GM13977 (cell line): ENCODE results near the gene LTBP3.
A peak's percentile ranks its signal among the peaks of the same experiment; 100 is the strongest.

ENCODE experiments used
- DNase-seq: peaks from one replicate; pipeline ENCODE4 v3.0.0; 2012; ENCODE audit warnings: low spot score
- CTCF ChIP-seq: IDR thresholded peaks from 2 replicates; pipeline ENCODE4 v1.5.1; 2012; ENCODE audit warnings: mild to moderate bottlenecking, control low read depth; ENCODE audit not compliant: insufficient read depth; ENCODE audit errors: extremely low read depth, missing control alignments
- in situ Hi-C: fragments of 300-500 bp; cut with MboI; formaldehyde crosslinking; loops from one replicate; pipeline ENCODE4 v1.12.0; 2022; ENCODE audit warnings: low sequenced_read_pairs, low pct_unique_long_range_greater_than_20kb, mixed read lengths, inconsistent platforms; ENCODE audit not compliant: unreplicated experiment

LTBP3 gene

GRCh38 chr11:65500387-65501185 is 57.6 kb downstream of the LTBP3 start:
- in situ Hi-C loops: loop anchor here (5.0 kb wide), 1 partner anchor 68 kb away; no protein-coding TSS in a partner anchor
- DNase-seq: no peak
- no peak for TF ChIP-seq CTCF

GRCh38 chr11:65499713-65500386 is 58.3 kb downstream of the LTBP3 start:
- in situ Hi-C loops: loop anchor here (5.0 kb wide), 1 partner anchor 68 kb away; no protein-coding TSS in a partner anchor
- no peak for DNase-seq
- no peak for TF ChIP-seq CTCF

DNA sequence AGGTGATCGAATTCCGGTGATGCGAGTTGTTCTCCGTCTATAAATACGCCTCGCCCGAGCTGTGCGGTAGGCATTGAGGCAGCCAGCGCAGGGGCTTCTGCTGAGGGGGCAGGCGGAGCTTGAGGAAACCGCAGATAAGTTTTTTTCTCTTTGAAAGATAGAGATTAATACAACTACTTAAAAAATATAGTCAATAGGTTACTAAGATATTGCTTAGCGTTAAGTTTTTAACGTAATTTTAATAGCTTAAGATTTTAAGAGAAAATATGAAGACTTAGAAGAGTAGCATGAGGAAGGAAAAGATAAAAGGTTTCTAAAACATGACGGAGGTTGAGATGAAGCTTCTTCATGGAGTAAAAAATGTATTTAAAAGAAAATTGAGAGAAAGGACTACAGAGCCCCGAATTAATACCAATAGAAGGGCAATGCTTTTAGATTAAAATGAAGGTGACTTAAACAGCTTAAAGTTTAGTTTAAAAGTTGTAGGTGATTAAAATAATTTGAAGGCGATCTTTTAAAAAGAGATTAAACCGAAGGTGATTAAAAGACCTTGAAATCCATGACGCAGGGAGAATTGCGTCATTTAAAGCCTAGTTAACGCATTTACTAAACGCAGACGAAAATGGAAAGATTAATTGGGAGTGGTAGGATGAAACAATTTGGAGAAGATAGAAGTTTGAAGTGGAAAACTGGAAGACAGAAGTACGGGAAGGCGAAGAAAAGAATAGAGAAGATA is 59.0 kb downstream of the LTBP3 start, which contains the start of gene MALAT1:
Gene MALAT1 (plus strand): TSS at position 69 of the 736 bp plus-strand sequence.
- in situ Hi-C loops: no loop called here
- no peak for TF ChIP-seq CTCF
- DNase-seq: peak; percentile 67

DNA sequence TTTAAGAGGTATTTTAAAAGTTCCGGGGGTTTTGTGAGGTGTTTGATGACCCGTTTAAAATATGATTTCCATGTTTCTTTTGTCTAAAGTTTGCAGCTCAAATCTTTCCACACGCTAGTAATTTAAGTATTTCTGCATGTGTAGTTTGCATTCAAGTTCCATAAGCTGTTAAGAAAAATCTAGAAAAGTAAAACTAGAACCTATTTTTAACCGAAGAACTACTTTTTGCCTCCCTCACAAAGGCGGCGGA is 59.5 kb downstream of the LTBP3 start:
- in situ Hi-C loops: no loop called here
- no peak for DNase-seq
- no peak for TF ChIP-seq CTCF

DNA sequence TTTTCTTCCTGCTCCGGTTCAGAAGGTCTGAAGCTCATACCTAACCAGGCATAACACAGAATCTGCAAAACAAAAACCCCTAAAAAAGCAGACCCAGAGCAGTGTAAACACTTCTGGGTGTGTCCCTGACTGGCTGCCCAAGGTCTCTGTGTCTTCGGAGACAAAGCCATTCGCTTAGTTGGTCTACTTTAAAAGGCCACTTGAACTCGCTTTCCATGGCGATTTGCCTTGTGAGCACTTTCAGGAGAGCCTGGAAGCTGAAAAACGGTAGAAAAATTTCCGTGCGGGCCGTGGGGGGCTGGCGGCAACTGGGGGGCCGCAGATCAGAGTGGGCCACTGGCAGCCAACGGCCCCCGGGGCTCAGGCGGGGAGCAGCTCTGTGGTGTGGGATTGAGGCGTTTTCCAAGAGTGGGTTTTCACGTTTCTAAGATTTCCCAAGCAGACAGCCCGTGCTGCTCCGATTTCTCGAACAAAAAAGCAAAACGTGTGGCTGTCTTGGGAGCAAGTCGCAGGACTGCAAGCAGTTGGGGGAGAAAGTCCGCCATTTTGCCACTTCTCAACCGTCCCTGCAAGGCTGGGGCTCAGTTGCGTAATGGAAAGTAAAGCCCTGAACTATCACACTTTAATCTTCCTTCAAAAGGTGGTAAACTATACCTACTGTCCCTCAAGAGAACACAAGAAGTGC is 60.0 kb downstream of the LTBP3 start:
- no peak for TF ChIP-seq CTCF
- peak; percentile 35 for DNase-seq
- in situ Hi-C loops: no loop called here
